Activated naive CD4-positive, alpha-beta T cell treated with anti-CD3 and anti-CD28 coated beads, Interleukin-2, amount 50 U/mL, for 16 hours (primary cell): ENCODE data around the gene MBD4.

Source experiments
- DNase-seq: peaks from one replicate; pipeline ENCODE4 v3.0.0-alpha.2; 2020

The MBD4 gene

DNA sequence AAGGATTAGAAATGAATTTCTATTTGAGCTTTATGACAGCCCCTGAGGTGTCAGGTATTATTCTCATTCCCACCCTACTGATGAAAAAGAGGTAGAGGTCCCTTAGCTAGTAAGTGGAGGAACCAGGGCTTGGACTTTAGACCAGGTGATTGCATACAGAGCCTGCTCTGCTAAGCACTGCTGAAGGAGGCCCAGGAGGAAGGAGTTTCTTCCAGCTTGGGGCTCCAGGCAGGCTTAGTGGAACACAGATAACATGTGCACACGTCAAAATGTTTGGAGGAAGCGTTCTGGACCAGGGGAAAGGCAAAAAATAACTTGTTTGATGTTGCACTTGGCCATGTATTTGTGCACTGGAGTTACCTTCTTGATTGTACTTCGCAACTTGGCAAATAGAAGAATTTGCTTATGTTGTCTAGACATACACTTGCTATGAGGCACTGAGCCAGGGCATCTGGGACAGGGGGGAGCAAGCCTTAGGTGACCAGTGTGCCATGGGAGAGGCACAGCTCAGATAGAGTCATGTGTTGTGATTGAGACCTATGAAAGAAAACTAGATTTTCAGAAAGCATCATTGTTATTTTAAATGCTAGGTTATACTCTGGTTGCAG, 22.7 kb upstream of the MBD4 start:
- DNase-seq = no peak

DNA sequence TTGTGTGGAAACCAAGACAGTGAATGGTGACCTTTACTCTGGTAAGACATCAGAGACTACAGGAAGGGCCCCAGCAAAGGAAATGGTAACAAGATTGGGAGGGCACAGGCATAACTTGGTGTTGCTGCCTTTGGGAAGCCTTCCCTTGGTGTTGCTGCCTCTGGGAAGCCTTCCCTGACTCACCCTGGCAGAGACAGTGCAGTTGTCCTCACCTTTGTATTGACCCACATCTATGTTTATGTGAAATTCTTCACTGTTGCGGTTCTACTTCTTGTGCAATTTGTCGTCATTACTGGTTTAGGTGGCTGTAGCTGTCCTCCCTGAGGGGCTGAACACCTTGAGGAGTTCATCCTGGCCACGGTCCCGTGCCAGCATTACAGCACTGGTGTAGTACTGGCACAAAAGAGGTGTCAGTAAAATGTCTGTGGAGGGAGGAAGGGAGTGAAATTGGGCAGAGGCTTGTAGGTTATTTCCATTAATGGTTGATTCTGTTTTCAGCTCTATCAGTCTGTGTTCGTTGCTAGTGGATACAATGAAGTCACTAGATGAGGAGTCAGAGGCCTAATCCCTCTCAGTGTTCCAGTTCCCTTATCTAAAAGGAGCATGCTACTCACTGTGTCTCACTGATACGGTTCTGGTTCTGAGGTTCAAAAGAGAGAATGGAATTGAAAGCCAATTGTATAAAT, 21.9 kb upstream of the MBD4 start:
- DNase-seq = no peak

DNA sequence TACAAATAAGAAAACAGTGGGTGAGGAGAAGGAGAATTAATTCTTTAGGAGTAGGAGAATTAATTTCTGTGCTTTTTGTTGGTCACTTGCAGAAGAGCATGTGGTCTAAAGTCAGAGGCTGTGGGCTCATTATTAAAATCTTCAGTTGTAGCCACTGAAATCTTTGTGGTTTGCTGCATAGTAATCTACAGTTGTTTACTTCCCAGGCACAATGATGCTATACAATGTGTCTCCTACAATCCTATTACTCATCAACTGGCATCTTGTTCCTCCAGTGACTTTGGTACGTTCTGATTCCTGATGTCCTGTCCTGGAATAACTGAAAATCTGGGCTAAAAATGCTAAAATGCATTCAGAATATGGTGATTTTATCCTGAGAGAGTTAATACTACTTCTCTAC, 21.3 kb upstream of the MBD4 start:
- no peak for DNase-seq

- DNase-seq = no peak
These were observed 20.8 kb upstream of the MBD4 start for GRCh38 chr3:129460572-129460971.

DNA sequence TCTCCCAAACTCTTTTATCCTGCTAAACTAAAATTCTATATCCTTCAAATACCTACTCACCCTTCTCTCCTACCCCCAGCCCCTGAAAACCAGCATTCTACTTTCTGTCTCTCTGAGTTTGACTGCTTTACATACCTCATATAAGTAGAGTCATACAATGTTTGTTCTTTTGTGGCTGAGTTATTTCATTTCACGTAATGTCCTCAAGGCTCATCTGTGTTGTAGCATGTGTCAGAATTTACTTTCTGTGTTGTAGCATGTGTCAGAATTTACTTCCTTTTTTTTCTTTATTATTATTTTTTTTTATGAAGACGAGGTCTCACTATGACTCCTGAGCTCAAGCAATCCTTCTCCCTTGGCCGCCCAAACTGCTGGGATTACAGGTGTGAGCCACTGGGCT, 20.4 kb upstream of the MBD4 start:
- DNase-seq = no peak

GRCh38 chr3:129453732-129454131, 14.0 kb upstream of the MBD4 start:
- no peak for DNase-seq

GRCh38 chr3:129449279-129450115, 9.7 kb upstream of the MBD4 start:
- no peak for DNase-seq

- DNase-seq = no peak
These were observed 8.6 kb upstream of the MBD4 start for GRCh38 chr3:129448186-129448895.

GRCh38 chr3:129446926-129447325, 7.2 kb upstream of the MBD4 start:
- DNase-seq = no peak

- no peak for DNase-seq
These were observed 5.7 kb upstream of the MBD4 start for GRCh38 chr3:129445471-129445870.

GRCh38 chr3:129442947-129443346, 3.2 kb upstream of the MBD4 start:
- DNase-seq = no peak

DNA sequence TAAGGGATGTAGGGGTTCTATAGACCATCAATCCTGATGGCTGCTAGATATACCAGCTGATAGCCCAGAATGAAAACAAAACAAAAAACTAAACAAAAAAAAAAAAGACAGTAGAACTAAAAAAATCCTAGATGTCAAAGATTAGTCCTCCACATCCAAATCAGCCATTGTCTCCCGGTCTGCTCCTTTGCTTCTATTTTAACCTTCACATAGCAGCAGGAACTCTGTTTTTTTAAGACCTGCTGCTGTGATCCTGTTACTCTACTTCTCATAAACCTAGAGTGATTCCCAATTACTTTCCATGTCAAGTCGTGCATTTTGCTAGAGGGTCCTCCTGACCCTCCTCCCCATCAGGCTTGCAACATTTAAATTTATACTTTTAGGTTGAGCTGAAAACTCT, 2.7 kb upstream of the MBD4 start:
- no peak for DNase-seq

- no peak for DNase-seq
These were observed 2.0 kb upstream of the MBD4 start for GRCh38 chr3:129441782-129442181.

DNA sequence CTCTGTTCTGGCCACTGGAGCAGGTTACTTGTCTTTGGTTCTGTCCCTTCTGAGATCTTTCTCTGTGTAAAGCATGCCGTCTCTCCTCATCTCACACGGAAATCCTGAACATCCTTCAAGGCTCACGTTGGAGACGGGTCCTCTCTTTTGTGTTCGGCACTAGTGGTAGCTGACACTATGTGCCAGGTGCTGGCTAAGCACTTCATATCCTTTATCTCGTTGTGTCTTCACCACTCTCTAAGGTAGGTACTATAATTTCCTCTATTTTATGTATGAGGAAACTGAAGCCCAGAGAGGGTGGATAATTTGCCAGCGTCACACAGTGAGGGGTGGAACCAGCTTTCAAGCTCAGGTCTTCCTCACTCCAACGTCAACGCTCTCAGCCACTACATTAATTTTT, 1.5 kb upstream of the MBD4 start:
- no peak for DNase-seq

DNA sequence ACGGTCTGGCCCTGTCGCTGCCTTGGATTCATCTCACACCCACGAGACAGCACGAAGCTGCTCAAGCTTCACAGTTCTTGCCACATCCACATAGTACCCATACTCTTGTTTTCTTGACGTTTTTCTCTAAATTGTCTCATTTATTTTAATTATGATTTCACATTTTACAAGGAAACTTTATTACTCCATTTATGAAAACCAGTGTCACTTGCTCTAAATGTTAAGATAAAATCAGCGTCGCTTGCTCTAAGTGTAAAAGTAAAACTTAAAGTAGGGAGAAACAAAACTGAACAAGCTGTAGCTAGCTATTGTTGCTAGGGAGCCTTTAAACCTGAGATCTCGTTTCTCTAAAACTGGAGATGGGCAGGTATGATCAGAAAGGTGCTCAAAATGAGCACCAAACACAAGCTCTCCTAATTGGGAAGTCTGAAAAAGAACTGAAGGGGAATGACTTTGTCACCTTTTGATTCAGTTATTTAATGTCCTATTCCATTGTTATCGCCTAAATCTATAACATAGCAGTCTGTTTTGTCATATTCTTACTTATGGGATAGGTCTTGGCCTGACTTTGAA, 956 bp upstream of the MBD4 start:
- no peak for DNase-seq

- DNase-seq = peak; percentile 44
These were observed 427 bp downstream of the MBD4 start for GRCh38 chr3:129439226-129439816.

DNA sequence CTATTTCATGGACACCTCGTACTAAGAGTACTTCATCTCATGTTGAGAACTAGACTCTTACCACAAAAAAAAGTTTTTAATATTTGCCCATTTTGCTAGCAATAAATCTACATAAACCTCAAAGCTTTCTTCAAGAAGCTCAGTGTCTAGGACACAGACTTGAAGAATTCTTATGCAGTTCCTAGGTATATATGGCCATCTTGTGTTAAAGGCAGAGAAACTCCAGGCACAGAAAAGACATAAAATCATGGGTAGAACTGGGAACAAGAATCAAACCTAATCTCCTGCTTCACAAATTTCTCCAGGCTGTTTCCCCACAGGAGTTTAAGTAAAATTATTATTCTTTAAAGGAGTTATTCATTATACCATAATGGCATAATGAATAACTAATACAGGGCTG, 4.4 kb downstream of the MBD4 start:
- no peak for DNase-seq

GRCh38 chr3:129434140-129434539, 5.6 kb downstream of the MBD4 start:
- DNase-seq = no peak

GRCh38 chr3:129433565-129433964, 6.2 kb downstream of the MBD4 start:
- no peak for DNase-seq

- DNase-seq = no peak
These were observed 7.1 kb downstream of the MBD4 start for GRCh38 chr3:129432671-129433070.

- no peak for DNase-seq
These were observed 7.7 kb downstream of the MBD4 start for GRCh38 chr3:129432036-129432435.

DNA sequence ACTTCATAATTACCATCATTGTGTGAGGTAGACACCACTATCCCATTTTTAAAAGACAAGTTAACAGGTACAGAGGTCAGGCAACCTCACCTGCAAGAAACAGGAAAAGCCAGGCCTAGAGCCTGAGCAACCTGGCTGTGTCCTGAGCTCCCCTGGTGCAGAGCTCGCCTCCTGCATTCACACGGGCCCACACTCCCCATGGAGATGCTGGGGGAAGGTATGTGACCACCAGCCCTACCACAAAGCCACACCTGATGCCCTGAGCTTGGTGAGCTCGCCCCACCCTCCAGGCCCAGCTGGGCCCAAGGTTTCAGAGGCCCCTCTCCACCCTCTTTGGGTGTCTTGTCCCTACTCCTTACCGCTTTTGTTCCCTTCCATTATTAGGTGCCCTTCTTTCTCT, 10.1 kb downstream of the MBD4 start:
- no peak for DNase-seq

- no peak for DNase-seq
These were observed 10.7 kb downstream of the MBD4 start for GRCh38 chr3:129429080-129429451.
